Esophagus squamous epithelium (tissue), 5 donors: Measurements from ENCODE around the gene PRIM2. TPM values are rescaled to one million over a fixed set of nuclear protein-coding genes. Genes with fewer than 3 reads are reported as not detected.
"Not testable (repeated sequence)": the region's sequence is repeated elsewhere in the genome, so short reads cannot be mapped to it uniquely, and the experiment has no call there.

Experiments
- DNase-seq: peaks from one replicate; lab custom pipeline; 2025; lab: John Stamatoyannopoulos, UW
- H3K27ac ChIP-seq, 4 donors: fragments of 200-600 bp; sonication (generic); one replicate each; pipeline ENCODE4 v1.5.1; 2016 to 2019; ENCODE audit warnings: mild to moderate bottlenecking in 1 of 4
- H3K27me3 ChIP-seq, 4 donors: fragments of 200-600 bp; sonication (generic); 1 replicate in 3 of 4; 2 replicates in 1 of 4; pipeline versions ENCODE4 v1.5.1 to v1.6.0; 2017 to 2021; ENCODE audit warnings: antibody characterized with exemption in 1 of 4
- H3K36me3 ChIP-seq, 3 donors: fragments of 200-600 bp; sonication (generic); one replicate each; pipeline ENCODE4 v1.5.1; 2016 to 2019
- H3K4me1 ChIP-seq, 3 donors: fragments of 200-600 bp; sonication (generic); one replicate each; pipeline ENCODE4 v1.5.1; 2017 to 2019
- H3K4me3 ChIP-seq, 4 donors: fragments of 200-600 bp; sonication (generic); 1 replicate in 3 of 4; 2 replicates in 1 of 4; pipeline ENCODE4 v1.5.1; 2016 to 2019; ENCODE audit warnings: mild to moderate bottlenecking in 2 of 4, moderate library complexity in 1 of 4
- H3K9me3 ChIP-seq, 3 donors: fragments of 200-600 bp; sonication (generic); one replicate each; pipeline ENCODE4 v1.5.1; 2016 to 2019
- WGBS, 2 donors: methylation state at CpG; one replicate each; pipeline ENCODE4 v1.1.5; 2018; 5-methylcytosine and 5-hydroxymethylcytosine counted together
- intact Hi-C: fragments of 100-400 bp; cut with DNase I; formaldehyde crosslinking; loops from one replicate; pipeline ENCODE4 v1.15.0; 2022
- small RNA-seq, 4 donors: library from RNA; depleted of rRNA; stranded (forward); fragments of <200 nt; gene quantifications; one replicate each; pipeline ENCODE3, GENCODE V24; 2016
- total RNA-seq, 4 donors: library from RNA; depleted of rRNA; stranded (reverse); fragments of >200 nt; gene quantifications; one replicate each; pipeline ENCODE4 v1.1.0, GENCODE V29; 2016
- donor health status: DM: yes; HTN: yes; CAD: no.

PRIM2 gene
- total RNA-seq, 4 donors from 2014 or later, result 4.1 to 10.9 (median 9.8) TPM

- H3K4me3 ChIP-seq, H3K27me3 ChIP-seq, DNase-seq, intact Hi-C loops, H3K9me3 ChIP-seq, H3K36me3 ChIP-seq, H3K4me1 ChIP-seq, H3K27ac ChIP-seq: not testable (repeated sequence)
- WGBS, 2 donors, result 72 to 73% methylated on average over 6 of the region's 6 CpGs
These were observed 354.7 kb downstream of the PRIM2 start for GRCh38 chr6:57671937-57672627.

GRCh38 chr6:57673281-57673680, 355.9 kb downstream of the PRIM2 start:
- intact Hi-C loops, H3K36me3 ChIP-seq, DNase-seq, H3K27ac ChIP-seq, H3K4me1 ChIP-seq, H3K9me3 ChIP-seq, H3K4me3 ChIP-seq, H3K27me3 ChIP-seq: not testable (repeated sequence)
- WGBS, 2 donors, result 83 to 85% methylated on average over 1 of the region's 1 CpG

GRCh38 chr6:57675386-57675785, 358.0 kb downstream of the PRIM2 start:
- DNase-seq, H3K27me3 ChIP-seq, H3K27ac ChIP-seq, H3K4me1 ChIP-seq, H3K4me3 ChIP-seq, H3K36me3 ChIP-seq, H3K9me3 ChIP-seq, intact Hi-C loops: not testable (repeated sequence)
- 71 to 80% methylated on average over 4 of the region's 4 CpGs for WGBS, 2 donors

- intact Hi-C loops, H3K27ac ChIP-seq, H3K9me3 ChIP-seq, H3K4me1 ChIP-seq, DNase-seq, H3K4me3 ChIP-seq, H3K27me3 ChIP-seq, H3K36me3 ChIP-seq: not testable (repeated sequence)
- WGBS, 2 donors, result 19 to 42% methylated on average over 1 of the region's 1 CpG
These were observed 379.0 kb downstream of the PRIM2 start for GRCh38 chr6:57696382-57696781.

Small RNAs within 50 kb of the gene (small RNA-seq; reads per million reads assigned to genes)
- gene MIR548U, result 0 reads per million in 4 donors

Other genes starting within 250 kb of the PRIM2 start
- gene ZNF451, start 227.4 kb upstream of the PRIM2 start, total RNA-seq, result 10 to 100 TPM; 21.5 to 52.5 (median 29.5) TPM
- 1 to 10 TPM in 3 of 4 donors, under 1 TPM in 1; 0.38 to 6.7 (median 1.5) TPM for gene BAG2, start 145.3 kb upstream of the PRIM2 start, total RNA-seq
- 10 to 100 TPM in 1 of 4 donors, 1 to 10 TPM in 3; 1.5 to 17.2 (median 5.9) TPM for gene RAB23, start 95.3 kb upstream of the PRIM2 start, total RNA-seq